NCI-H187 (cell line): ENCODE data around the gene TGFBR1.
"Not testable (repeated sequence)": the region's sequence is repeated elsewhere in the genome, so short reads cannot be mapped to it uniquely, and the experiment has no call there.

Experiments used
- DNase-seq, 2 experiments: peaks; one replicate each; lab custom pipeline; 2025; lab: John Stamatoyannopoulos, UW

The TGFBR1 gene

DNA sequence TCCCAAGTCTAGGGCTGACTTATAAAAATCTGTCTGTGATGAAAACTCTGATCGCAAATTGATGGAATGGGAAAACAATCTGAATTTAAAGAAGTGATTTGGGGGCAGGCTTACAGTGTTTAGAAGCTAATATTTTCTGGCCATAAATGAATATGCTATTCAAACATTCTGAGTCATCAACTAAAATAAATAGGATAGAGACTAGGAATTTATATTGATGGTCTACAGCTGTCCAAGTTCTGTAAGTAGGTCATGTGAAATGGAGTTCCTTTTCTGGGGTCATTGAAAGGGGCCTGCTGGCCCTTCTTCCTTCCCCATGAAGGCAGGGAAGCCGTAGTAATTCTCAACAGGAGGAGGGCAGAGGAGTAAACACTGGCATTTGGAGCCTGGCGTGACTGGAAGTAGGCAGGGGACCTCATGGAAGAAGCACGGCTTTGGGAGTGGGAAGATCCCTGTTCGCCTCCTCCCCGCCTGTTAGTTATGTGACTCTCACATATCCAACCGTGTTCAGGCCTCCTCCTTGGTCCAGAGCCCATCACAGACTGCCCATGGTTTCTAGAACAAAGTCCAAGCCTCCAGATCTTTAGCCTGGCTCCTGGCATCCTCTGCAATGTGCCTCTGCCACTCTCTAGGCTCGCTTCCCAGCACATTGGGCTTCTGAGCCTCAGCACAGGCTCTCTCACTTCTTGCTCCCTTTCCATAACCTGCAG lies 85.1 kb downstream of the TGFBR1 start:
- no peak for DNase-seq

DNA sequence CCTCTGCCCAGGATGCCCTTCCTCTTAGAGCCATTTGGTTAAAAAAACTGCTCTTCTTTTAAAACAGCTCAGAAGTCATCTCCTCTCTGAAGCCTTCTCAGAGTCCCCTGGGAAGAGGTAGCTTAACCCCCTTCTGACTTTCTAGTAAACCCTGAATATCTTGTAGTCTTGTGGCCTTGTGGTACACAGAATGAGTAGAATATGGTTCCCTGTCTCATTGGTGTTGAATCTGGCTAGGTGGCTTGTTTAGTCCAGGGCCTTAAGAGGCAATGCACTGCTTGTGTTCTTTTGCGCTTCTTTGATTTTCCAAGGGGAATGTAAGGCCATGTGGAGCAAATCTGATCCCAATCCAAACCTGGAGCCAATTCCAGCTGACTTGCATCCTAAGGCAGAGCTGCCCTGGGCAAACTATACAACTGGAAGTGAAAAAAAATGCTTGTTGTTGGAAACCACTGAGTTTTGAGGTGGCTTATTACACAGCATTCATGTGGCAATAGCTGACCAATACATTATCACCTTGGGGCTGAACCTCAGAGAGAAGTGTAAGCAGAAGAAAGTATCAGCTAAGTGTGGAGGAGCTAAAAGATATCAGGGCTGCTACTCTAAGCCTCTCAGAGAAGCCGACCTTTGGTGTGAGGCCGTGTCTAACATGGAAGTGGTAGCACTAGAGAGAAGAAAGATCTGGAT lies 85.8 kb downstream of the TGFBR1 start:
- no peak for DNase-seq

DNA sequence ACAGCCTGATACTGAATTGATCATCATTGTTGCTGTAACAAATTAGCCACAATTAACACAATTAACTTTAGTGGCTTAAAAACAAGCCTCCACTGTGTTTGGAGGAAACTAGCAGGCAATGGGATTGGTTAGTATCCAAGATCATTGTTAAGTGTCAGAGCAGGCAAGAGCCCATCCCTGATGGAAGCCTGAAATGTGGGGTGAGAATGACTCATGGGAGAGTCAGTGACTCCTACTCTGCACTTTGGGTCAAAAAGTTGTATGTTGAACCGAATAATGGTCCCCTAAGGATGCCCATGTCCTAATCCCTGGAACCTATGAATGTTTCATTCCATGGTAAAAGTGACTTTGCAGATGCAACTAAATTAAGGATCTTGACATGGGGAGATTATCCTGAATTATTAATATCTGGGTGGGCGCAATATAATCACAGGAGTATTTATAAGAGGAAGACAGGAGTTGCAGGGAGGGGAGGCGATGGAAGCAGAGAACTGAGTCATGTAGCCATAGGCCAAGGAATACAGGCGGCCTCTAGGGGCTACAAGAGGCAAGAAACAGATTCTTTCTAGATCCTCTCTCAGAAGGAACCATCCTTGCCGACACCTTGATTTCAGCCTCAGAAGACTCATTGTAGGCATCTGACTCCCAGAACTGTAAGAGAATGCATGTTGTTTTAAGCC lies 88.0 kb downstream of the TGFBR1 start:
- DNase-seq = no peak

DNA sequence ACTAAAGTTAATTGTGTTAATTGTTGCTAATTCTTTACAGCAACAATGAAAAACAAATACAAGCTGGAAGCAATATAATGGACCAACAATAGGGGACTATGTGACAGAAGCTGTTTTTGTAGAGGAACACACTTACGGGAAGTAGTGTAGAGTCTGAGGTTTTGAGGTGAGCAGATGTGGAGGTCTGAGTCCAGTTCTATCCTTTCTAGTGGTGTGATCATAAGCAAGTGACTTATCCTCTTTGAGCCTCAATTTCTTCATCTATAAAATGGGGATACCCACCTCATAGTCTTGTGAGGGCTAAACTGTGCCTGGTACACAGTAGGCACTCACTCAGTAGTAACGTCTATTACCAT lies 88.5 kb downstream of the TGFBR1 start:
- no peak for DNase-seq

DNA sequence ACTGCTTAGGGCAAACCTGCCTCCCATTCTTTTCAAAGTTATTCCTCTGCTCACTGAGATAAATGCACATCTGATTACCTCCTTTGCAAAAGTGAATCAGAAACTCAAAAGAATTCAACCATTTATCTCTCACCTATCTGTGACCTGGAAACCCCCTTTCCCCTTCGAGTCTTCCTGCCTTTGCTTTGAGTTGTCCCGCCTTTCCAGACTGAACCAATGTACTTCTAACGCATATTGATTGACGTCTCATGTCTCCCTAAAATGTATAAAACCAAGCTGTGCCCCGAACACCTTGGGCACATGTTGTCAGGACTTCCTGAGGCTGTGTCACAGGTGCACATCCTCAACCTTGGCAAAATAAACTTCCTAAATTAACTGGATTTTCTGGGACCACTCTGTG lies 91.6 kb downstream of the TGFBR1 start:
- not testable (repeated sequence) for DNase-seq

DNA sequence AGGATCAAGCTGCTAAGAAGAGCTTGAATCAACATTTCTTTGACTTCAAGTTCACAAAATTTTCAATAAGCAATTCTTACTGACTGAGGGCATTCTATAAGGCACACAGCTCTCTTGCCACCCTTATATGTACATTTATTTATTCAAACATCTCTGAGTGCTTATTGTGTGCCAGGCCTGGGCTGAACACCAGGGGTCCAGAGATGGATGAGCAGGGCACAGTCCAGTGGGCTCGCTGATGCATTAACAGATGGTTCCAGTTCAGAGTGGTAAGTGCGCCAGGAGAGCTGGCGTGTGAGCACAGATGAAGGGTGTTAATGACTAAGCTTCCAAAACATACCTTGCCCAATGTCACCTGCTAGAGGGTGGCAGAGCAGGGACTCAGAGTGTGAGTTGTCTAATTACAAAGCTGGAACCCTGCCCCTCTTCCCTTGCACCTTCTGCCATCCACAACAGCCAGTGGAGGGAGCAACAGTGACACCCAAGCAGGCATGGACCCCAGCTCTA lies 92.3 kb downstream of the TGFBR1 start:
- no peak for DNase-seq

DNA sequence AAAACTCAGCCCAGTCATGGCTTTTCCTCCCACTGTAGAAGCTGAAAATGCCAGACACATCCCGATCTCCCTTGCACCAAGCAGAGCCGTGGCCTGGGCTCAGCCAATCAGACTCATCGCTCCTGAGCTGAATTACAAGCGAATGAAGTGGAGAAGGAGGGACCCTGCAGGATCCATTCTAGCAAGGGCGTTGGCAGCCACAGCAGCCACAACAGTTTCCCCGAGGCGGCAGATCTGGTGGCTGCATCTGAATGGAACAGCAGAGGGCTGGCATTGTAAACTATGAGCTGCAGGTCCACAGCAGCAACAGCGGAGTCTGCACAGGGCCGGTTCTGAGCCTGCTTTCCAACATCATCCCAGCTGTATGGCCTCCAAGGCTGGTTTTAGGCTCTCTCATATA lies 93.1 kb downstream of the TGFBR1 start:
- no peak for DNase-seq

DNA sequence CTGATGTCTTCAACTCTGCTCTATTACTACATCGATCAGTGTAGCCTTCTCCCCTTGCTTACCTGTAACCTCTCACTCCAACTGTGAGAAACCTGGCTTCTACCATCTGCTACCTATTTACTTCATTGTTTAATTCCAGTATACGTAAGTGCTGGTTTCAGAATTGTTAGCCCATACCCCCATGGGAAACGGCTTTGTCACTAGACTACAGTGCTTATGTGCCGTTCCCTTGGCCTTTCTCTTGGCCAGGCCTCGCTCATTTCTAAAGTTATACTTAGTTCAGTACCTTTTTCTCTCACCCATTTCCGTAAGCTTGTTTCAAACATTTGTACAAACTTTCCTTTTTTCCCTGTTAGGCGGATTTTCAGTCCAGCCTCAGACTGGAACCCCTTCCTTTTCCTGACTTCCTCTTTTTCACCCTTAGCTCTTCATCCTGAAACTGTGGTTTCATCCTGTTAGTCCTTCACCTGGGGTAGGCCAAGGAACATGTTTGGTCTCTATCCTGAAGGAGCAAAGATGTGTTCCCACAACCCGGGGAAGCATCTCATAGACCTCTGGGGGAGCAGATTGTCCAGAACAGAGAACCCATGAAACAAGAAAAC lies 95.1 kb downstream of the TGFBR1 start:
- DNase-seq = no peak

DNA sequence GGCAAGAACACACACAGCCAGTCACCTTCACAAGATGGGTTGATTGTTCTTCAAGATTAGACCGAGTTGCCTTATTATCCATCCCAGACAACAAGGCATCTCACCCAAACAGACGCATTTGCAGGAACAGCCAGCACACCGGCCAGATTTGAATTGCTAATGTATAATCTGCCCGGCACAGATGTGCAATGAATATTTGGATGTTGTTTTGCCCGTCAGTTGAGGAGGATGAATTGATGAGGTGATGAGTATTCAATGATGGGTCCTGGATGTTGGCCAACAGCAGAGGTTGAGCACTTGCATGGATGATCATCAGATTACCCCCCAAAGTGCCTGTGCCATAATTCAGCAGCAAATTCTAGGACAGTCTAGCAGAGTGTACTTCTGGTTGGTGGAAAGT lies 96.7 kb downstream of the TGFBR1 start:
- DNase-seq = no peak
